Karpas-422 (cell line): ENCODE measurements around the gene WSCD2. TPM values are rescaled to one million over a fixed set of nuclear protein-coding genes. Genes with fewer than 3 reads are reported as not detected.

Experiments
- DNase-seq: peaks from one replicate; pipeline ENCODE4 v3.0.0-alpha.2; 2015
- H2AFZ ChIP-seq: fragments of 200-600 bp; sonication (generic); 2 replicates; pipeline ENCODE4 v1.6.1; 2014; ENCODE audit warnings: antibody characterized with exemption, low read length, mixed read lengths
- H3K27ac ChIP-seq: fragments of 200-600 bp; sonication (generic); 2 replicates; pipeline ENCODE4 v1.5.1; 2014; ENCODE audit warnings: mild to moderate bottlenecking, low read length, moderate library complexity
- H3K27me3 ChIP-seq: fragments of 200-600 bp; sonication (generic); 2 replicates; pipeline ENCODE4 v1.6.1; 2014; ENCODE audit warnings: low read length, mixed read lengths
- H3K36me3 ChIP-seq: fragments of 200-600 bp; sonication (generic); 2 replicates; pipeline ENCODE4 v1.6.1; 2014; ENCODE audit warnings: low read length, mixed read lengths; ENCODE audit not compliant: insufficient read depth
- H3K4me1 ChIP-seq: fragments of 200-600 bp; sonication (generic); 2 replicates; pipeline ENCODE4 v1.6.1; 2014; ENCODE audit warnings: mild to moderate bottlenecking, low read length, mixed read lengths
- H3K4me2 ChIP-seq: fragments of 200-600 bp; sonication (generic); 2 replicates; pipeline ENCODE4 v1.6.1; 2014; ENCODE audit warnings: low read length, low read depth, mild to moderate bottlenecking; ENCODE audit not compliant: poor library complexity, severe bottlenecking
- H3K4me3 ChIP-seq: fragments of 200-600 bp; sonication (generic); 2 replicates; pipeline ENCODE4 v1.5.1; 2014; ENCODE audit warnings: mild to moderate bottlenecking, antibody characterized with exemption, low read length, mixed read lengths
- H3K79me2 ChIP-seq: fragments of 200-600 bp; sonication (generic); 2 replicates; pipeline ENCODE4 v1.6.1; 2014; ENCODE audit warnings: mild to moderate bottlenecking, low read length, mixed read lengths
- H3K9ac ChIP-seq: fragments of 200-600 bp; sonication (generic); 2 replicates; pipeline ENCODE4 v1.6.0; 2014; ENCODE audit warnings: low read length
- H3K9me2 ChIP-seq: fragments of 200-600 bp; sonication (generic), shearing (Covaris generic); replicated peaks from 2 replicates; pipeline ENCODE4 v1.6.0; 2014; ENCODE audit warnings: mild to moderate bottlenecking, low read length, moderate library complexity; ENCODE audit not compliant: insufficient read depth
- H3K9me3 ChIP-seq: fragments of 300-700, 200-600 bp; sonication (generic); 2 replicates; pipeline ENCODE4 v1.6.1; 2014; ENCODE audit warnings: low read length, mixed read lengths
- H4K20me1 ChIP-seq: fragments of 200-600 bp; sonication (generic); 2 replicates; pipeline ENCODE4 v1.6.1; 2014; ENCODE audit warnings: mild to moderate bottlenecking, antibody characterized with exemption, low read length, low read depth; ENCODE audit not compliant: insufficient read depth
- total RNA-seq: library from RNA; depleted of rRNA; stranded (reverse); fragments of >200 nt; shearing (Covaris generic); gene quantifications from 2 replicates; pipeline ENCODE4 v1.2.3, GENCODE V29; 2014; ENCODE audit warnings: low replicate concordance

The WSCD2 gene
- total RNA-seq, 1 experiment from 2014 or later, result not detected

DNA sequence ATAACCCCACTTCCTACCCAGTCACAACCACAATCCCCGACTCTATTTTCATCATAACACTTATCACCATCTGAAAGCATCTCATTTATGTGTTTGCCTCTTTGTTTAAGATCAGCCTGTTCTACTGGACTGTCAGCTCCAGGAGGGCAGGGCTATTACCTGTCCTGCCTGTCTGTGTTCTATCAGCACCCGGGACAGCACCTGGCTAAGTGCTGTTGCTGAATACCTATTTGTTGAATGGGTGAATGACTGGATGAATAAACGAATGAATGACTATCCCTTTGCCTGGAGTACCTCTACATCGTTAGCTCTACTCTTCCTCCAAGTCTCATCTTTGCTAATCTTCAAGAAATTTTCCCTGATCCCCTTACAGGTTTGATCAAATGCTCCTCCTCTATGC lies 69.0 kb downstream of the WSCD2 start:
- H3K27me3 ChIP-seq, result no peaks in the 10 kb centered on the region
- no peak overlapping the region for H2AFZ ChIP-seq
- no peak overlapping the region for H3K9ac ChIP-seq
- no peaks in the 10 kb centered on the region for H4K20me1 ChIP-seq
- H3K36me3 ChIP-seq, result no peaks in the 10 kb centered on the region
- H3K4me1 ChIP-seq, result peaks cover 2% of the 10 kb centered on the region; the same call in 1 of the 2 replicates
- no peaks in the 10 kb centered on the region for H3K9me3 ChIP-seq
- H3K27ac ChIP-seq, result no peak overlapping the region
- no peaks in the 10 kb centered on the region for H3K79me2 ChIP-seq
- no peak for DNase-seq
- no peak overlapping the region for H3K4me3 ChIP-seq
- no peaks in the 10 kb centered on the region for H3K9me2 ChIP-seq
- no peak overlapping the region for H3K4me2 ChIP-seq

DNA sequence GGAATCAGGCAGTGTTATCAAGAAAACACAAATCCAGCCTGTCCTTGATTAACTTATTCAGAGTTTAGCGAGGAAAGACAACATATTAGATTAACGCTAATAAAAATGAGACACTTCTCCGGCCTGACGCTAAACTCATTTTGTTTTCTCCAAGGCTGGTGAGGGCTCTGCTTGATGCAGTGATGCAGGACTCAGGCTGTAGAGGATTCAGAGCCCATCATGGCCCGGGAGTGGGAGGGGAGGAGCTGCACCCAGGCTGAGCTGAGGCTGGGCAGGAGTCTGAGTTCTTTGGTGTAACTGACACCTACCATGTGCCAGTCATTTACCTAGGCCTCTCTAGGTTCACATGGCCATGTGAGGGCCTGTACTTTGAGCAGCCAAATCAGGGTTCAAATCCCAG lies 70.0 kb downstream of the WSCD2 start:
- H3K27ac ChIP-seq, result no peak overlapping the region
- DNase-seq, result no peak
- no peaks in the 10 kb centered on the region for H3K9me2 ChIP-seq
- H2AFZ ChIP-seq, result no peak overlapping the region
- no peak overlapping the region for H3K4me2 ChIP-seq
- H3K27me3 ChIP-seq, result no peaks in the 10 kb centered on the region
- H4K20me1 ChIP-seq, result no peaks in the 10 kb centered on the region
- no peaks in the 10 kb centered on the region for H3K79me2 ChIP-seq
- no peaks in the 10 kb centered on the region for H3K36me3 ChIP-seq
- H3K9ac ChIP-seq, result no peak overlapping the region
- no peaks in the 10 kb centered on the region for H3K9me3 ChIP-seq
- peaks cover under 1% of the 10 kb centered on the region; the same call in 1 of the 2 replicates for H3K4me1 ChIP-seq
- no peak overlapping the region for H3K4me3 ChIP-seq

DNA sequence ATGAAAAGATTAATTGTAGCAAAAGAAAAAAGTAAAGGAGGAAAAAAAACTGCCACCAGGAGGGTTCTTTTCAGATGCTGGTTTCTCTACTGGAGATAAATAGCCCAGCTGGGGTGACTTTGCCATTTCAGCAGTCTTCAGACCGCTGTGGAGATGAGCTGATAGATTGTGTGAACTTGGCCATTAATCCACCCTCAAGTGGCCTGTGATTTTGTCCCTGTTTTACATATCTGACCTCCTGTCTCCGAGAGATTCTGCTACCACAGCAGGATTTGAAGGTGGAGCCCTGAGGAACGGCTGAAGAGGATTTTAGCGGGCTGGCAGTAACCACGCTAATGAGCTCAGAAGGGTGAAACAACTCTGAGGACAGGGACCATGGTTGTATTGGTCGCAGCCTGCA lies 72.7 kb downstream of the WSCD2 start:
- Histone ChIP-seq H3K9me2 (no peaks in the 10 kb centered on the region), H4K20me1 (no peaks in the 10 kb centered on the region), H2AFZ (no peak overlapping the region), H3K4me3 (no peak overlapping the region), H3K9me3 (no peaks in the 10 kb centered on the region), H3K4me1 (no peaks in the 10 kb centered on the region), H3K36me3 (no peaks in the 10 kb centered on the region), H3K27ac (no peak overlapping the region), H3K27me3 (no peaks in the 10 kb centered on the region), H3K4me2 (no peak overlapping the region), H3K79me2 (no peaks in the 10 kb centered on the region), H3K9ac (no peak overlapping the region)
- DNase-seq, result no peak

DNA sequence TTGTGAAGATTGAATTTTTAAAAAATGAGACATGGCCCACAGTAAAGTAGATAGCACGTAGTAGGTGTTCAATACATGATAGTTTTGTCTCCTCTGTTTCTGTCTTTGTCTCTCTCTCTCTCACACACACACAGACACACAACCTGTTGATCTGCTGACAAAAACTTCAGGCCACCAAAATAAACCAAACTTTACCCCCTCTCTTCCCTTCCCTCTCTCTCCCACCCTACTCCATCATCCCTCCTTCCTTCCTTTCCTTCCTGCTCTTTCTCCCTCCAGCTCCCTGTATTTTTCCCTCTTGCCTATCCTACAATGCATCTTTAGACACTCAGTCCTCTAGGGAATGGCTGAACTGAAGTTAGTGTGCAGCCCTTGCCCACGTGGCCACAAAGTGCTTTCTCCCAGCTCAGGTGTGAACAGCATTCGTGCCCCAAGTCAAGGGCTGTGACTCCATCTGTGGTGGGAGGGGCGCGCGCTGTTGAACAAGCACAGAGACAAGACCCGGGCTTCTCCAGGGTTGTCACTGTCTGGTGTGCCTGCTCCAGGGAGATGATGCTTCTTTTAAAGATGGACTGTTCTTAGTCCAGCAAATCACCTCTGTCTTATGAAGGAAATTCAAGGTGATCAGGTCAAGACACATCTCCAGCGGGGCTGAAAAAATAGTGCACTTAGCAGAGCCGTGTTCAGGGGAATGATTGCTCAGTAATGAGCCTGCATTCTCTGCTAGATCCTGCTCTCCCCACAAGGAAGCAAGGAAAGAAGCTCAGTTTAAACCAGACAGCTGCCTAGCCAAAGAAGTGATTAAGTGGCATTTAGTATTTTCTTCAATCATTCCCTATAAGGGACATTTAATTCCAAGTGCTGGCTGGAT lies 75.3 kb downstream of the WSCD2 start:
- Histone ChIP-seq H3K79me2 (no peaks in the 10 kb centered on the region), H3K9me2 (no peaks in the 10 kb centered on the region), H3K4me2 (no peak overlapping the region), H3K27ac (no peak overlapping the region), H3K9ac (no peak overlapping the region), H4K20me1 (no peaks in the 10 kb centered on the region), H3K36me3 (no peaks in the 10 kb centered on the region), H3K27me3 (no peaks in the 10 kb centered on the region), H3K4me3 (no peak overlapping the region), H2AFZ (no peak overlapping the region), H3K9me3 (no peaks in the 10 kb centered on the region), H3K4me1 (no peaks in the 10 kb centered on the region)
- no peak for DNase-seq

DNA sequence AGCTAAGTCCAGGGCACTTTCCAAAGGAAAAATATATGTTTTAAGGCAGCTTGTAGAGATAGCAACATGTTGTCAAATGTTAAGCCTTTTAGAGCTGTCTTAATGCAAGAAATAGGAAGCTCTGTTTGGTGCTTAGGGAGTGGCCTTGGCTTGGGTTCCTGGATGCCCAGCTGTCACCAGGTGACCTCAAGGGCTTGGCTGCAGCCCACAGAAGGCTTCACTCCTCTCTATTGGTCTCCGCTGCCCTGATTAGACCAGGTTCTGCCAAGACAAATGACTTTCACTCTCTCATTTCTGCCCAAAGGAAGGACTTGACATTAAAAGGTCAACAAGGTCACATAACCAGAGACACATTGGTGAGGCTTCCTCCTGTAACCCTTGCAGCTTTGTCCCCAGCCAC lies 76.8 kb downstream of the WSCD2 start:
- Histone ChIP-seq H3K27me3 (no peaks in the 10 kb centered on the region), H3K4me2 (no peak overlapping the region), H3K79me2 (no peaks in the 10 kb centered on the region), H4K20me1 (no peaks in the 10 kb centered on the region), H3K4me3 (no peak overlapping the region), H2AFZ (no peak overlapping the region), H3K9me2 (no peaks in the 10 kb centered on the region), H3K9ac (no peak overlapping the region), H3K9me3 (no peaks in the 10 kb centered on the region), H3K27ac (no peak overlapping the region), H3K4me1 (no peaks in the 10 kb centered on the region), H3K36me3 (no peaks in the 10 kb centered on the region)
- no peak for DNase-seq

DNA sequence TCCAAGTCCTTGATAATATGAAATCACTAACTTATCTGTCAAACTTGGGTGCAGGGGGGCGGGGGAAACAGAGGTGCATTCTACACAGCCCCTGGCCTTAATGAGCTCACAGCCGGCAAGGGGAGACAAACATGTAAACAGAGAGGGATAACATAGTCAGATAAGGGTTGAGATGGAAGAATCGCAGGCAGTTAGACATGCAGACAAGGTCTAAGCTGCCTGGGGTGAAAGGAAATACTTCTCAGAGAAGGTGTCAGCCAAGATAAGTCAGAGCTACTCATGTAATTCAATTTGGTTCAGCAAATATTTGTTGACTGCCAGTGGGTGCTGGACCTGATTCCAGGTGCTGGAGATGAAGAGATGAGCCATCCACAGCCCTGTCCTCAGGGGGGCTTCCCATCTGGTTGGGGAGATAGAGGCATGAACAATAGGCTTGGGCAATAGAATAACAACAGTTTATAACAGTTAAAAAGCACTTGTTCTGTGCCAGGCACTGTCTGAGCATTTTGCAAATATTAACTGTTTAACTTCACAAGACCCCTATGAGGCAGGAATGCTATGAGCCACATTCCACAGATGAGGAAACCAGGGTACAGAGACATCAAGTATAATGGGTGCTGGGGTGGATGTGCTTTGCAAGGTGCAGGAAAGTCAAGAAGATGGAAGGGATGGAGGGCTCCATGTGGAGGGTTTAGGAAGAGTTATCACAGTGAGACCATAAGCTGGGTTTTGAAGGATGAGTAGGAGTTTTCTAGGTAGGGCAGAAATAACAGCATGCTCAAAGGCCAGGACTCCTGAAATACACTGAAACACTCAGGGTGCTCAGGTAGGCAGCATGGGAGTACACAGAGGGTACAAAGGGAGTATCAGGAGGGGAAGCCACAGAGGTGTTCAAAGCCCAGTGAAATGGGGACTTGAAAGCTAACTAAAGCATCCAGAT lies 79.0 kb downstream of the WSCD2 start:
- Histone ChIP-seq H3K9ac (no peak overlapping the region), H3K4me3 (no peak overlapping the region), H3K4me1 (no peaks in the 10 kb centered on the region), H3K9me2 (no peaks in the 10 kb centered on the region), H3K27ac (no peak overlapping the region), H3K27me3 (no peaks in the 10 kb centered on the region), H3K4me2 (no peak overlapping the region), H4K20me1 (no peaks in the 10 kb centered on the region), H3K79me2 (no peaks in the 10 kb centered on the region), H3K9me3 (no peaks in the 10 kb centered on the region), H3K36me3 (no peaks in the 10 kb centered on the region), H2AFZ (no peak overlapping the region)
- no peak for DNase-seq

DNA sequence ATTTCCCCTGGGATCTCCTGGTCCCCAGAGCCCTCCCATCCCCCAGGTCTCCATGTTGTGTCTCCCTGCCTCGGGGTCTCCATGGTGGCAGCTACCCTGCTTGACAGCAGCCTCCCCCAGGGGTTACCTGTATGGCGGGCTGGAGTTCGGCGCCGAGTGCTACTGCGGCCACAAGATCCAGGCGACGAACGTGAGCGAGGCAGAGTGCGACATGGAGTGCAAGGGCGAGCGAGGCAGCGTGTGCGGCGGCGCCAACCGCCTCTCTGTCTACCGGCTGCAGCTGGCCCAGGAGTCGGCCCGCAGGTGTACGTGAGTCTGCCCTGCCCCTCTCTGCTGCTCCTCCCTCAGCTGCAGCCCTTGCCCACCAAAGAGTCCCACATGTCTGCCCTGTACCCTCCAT lies 80.9 kb downstream of the WSCD2 start:
- Histone ChIP-seq H3K9me3 (no peaks in the 10 kb centered on the region), H3K9ac (no peak overlapping the region)

DNA sequence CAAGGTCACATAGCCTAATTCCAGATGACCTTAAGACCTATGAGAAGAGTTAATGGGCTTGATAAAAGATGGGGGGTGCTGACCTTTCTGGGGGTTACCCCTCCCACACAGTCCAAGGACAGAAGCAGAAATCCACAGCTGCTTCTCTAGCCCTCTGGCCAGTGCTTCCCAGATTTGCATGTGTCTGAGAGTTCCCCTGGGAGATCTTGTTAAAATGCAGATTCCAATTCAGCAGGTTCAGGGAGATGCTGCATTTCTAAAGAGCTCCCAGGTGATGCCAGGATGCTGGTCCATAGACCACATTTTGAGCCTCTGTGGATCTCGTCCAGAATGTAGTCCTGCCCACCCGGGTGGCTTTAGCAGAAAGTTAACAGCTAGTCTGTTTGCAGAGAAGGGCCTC lies 82.1 kb downstream of the WSCD2 start:
- Histone ChIP-seq H3K27ac (no peak overlapping the region), H3K4me2 (no peak overlapping the region), H3K9me2 (no peaks in the 10 kb centered on the region), H3K9me3 (no peaks in the 10 kb centered on the region), H3K4me1 (no peaks in the 10 kb centered on the region), H3K9ac (no peak overlapping the region), H4K20me1 (no peaks in the 10 kb centered on the region), H2AFZ (no peak overlapping the region), H3K79me2 (no peaks in the 10 kb centered on the region), H3K36me3 (no peaks in the 10 kb centered on the region), H3K27me3 (no peaks in the 10 kb centered on the region), H3K4me3 (no peak overlapping the region)
- DNase-seq, result no peak

More for the DNA sequence above, 80.9 kb downstream of the WSCD2 start:
- Histone ChIP-seq H2AFZ (no peak overlapping the region), H3K4me2 (no peak overlapping the region), H3K4me3 (no peak overlapping the region), H4K20me1 (no peaks in the 10 kb centered on the region), H3K27ac (no peak overlapping the region), H3K4me1 (no peaks in the 10 kb centered on the region), H3K9me2 (no peaks in the 10 kb centered on the region), H3K36me3 (no peaks in the 10 kb centered on the region), H3K79me2 (no peaks in the 10 kb centered on the region), H3K27me3 (no peaks in the 10 kb centered on the region)
- no peak for DNase-seq
